ENCODE data around the gene DNAJC13. TPM values are rescaled to one million over a fixed set of nuclear protein-coding genes. Genes with fewer than 3 reads are reported as not detected.

DNAJC13 gene
- total RNA-seq, 1 experiment from 2014 or later = 72.4 TPM

GRCh38 chr3:132443421-132443820 lies 26.1 kb downstream of the DNAJC13 start:
- no peak for DNase-seq
- CTCF ChIA-PET = interaction anchor here (1.4 kb wide), 1 partner anchor 15 kb away, joined by 4 read pairs; no protein-coding TSS in a partner anchor
- Mint-ChIP-seq H3K4me3 (ENCODE audit: low read depth, unreplicated experiment) (no peak overlapping the region), H3K36me3 (ENCODE audit: insufficient read depth, unreplicated experiment) (peaks cover 6% of the 10 kb centered on the region), H3K9me3 (ENCODE audit: low read depth, unreplicated experiment) (no peaks in the 10 kb centered on the region), H3K27ac (ENCODE audit: unreplicated experiment) (no peak overlapping the region), H3K27me3 (ENCODE audit: unreplicated experiment) (no peaks in the 10 kb centered on the region), H3K4me1 (ENCODE audit: low read depth, unreplicated experiment) (peaks cover 11% of the 10 kb centered on the region)
- intact Hi-C loops (cut with micrococcal nuclease; ENCODE audit: unreplicated experiment) = no loop called here
- TF ChIP-seq CTCF (IDR thresholded peaks at IDR 0.05; ENCODE audit: unreplicated experiment) = no peak
- BruUV-seq (replicated peaks) = no TSS peak

GRCh38 chr3:132444383-132444782 lies 27.1 kb downstream of the DNAJC13 start:
- intact Hi-C loops (cut with micrococcal nuclease; ENCODE audit: unreplicated experiment) = no loop called here
- Mint-ChIP-seq H3K9me3 (ENCODE audit: low read depth, unreplicated experiment) (no peaks in the 10 kb centered on the region), H3K36me3 (ENCODE audit: insufficient read depth, unreplicated experiment) (peaks cover 9% of the 10 kb centered on the region), H3K27ac (ENCODE audit: unreplicated experiment) (no peak overlapping the region), H3K27me3 (ENCODE audit: unreplicated experiment) (no peaks in the 10 kb centered on the region), H3K4me3 (ENCODE audit: low read depth, unreplicated experiment) (no peak overlapping the region), H3K4me1 (ENCODE audit: low read depth, unreplicated experiment) (peaks cover 11% of the 10 kb centered on the region)
- CTCF ChIA-PET = no interaction called here
- no TSS peak for BruUV-seq (replicated peaks)
- no peak for TF ChIP-seq CTCF (IDR thresholded peaks at IDR 0.05; ENCODE audit: unreplicated experiment)
- DNase-seq = no peak

GRCh38 chr3:132445817-132446216 lies 28.5 kb downstream of the DNAJC13 start:
- peaks cover 5% of the 10 kb centered on the region for H3K36me3 Mint-ChIP-seq (ENCODE audit: insufficient read depth, unreplicated experiment)
- no peak for TF ChIP-seq CTCF (IDR thresholded peaks at IDR 0.05; ENCODE audit: unreplicated experiment)
- no peak overlapping the region for H3K4me3 Mint-ChIP-seq (ENCODE audit: low read depth, unreplicated experiment)
- no peaks in the 10 kb centered on the region for H3K9me3 Mint-ChIP-seq (ENCODE audit: low read depth, unreplicated experiment)
- DNase-seq = no peak
- no TSS peak for BruUV-seq (replicated peaks)
- H3K27me3 Mint-ChIP-seq (ENCODE audit: unreplicated experiment) = no peaks in the 10 kb centered on the region
- CTCF ChIA-PET = no interaction called here
- H3K4me1 Mint-ChIP-seq (ENCODE audit: low read depth, unreplicated experiment) = peaks cover 11% of the 10 kb centered on the region
- intact Hi-C loops (cut with micrococcal nuclease; ENCODE audit: unreplicated experiment) = no loop called here
- H3K27ac Mint-ChIP-seq (ENCODE audit: unreplicated experiment) = no peak overlapping the region

GRCh38 chr3:132448216-132448961 lies 31.1 kb downstream of the DNAJC13 start:
- H3K4me3 Mint-ChIP-seq (ENCODE audit: low read depth, unreplicated experiment) = no peak overlapping the region
- CTCF ChIA-PET = no interaction called here

More at GRCh38 chr3:132448216-132448961, 31.1 kb downstream of the DNAJC13 start:
- Mint-ChIP-seq H3K27ac (ENCODE audit: unreplicated experiment) (no peak overlapping the region), H3K27me3 (ENCODE audit: unreplicated experiment) (no peaks in the 10 kb centered on the region), H3K4me1 (ENCODE audit: low read depth, unreplicated experiment) (peaks cover 11% of the 10 kb centered on the region), H3K9me3 (ENCODE audit: low read depth, unreplicated experiment) (no peaks in the 10 kb centered on the region), H3K36me3 (ENCODE audit: insufficient read depth, unreplicated experiment) (peaks cover 17% of the 10 kb centered on the region)
- DNase-seq = no peak
- intact Hi-C loops (cut with micrococcal nuclease; ENCODE audit: unreplicated experiment) = no loop called here
- TF ChIP-seq CTCF (IDR thresholded peaks at IDR 0.05; ENCODE audit: unreplicated experiment) = no peak
- BruUV-seq (replicated peaks) = no TSS peak
